Liver (tissue), 9 donors: ENCODE results near the gene SDK2. TPM values are rescaled to one million over a fixed set of nuclear protein-coding genes. Genes with fewer than 3 reads are reported as not detected.

Experiments
- DNase-seq: peaks from one replicate; pipeline ENCODE4 v3.0.0-alpha.2; 2017; ENCODE audit warnings: low spot score
- H3K27ac ChIP-seq, 2 donors: one replicate each; pipeline ENCODE4 v1.7.0; 2013; ENCODE audit warnings: inconsistent platforms in 2 of 2, low read length in 2 of 2, control low read depth in 1 of 2, low read depth in 1 of 2, mild to moderate bottlenecking in 1 of 2
- H3K27me3 ChIP-seq, 4 donors: one replicate each; pipeline versions ENCODE4 v1.6.1 to v1.7.0; 2013; ENCODE audit warnings: low read length in 3 of 4, inconsistent platforms in 1 of 4, mild to moderate bottlenecking in 1 of 4, moderate library complexity in 1 of 4; ENCODE audit not compliant: control insufficient read depth in 4 of 4, insufficient read depth in 4 of 4
- H3K36me3 ChIP-seq, 4 donors: one replicate each; pipeline versions ENCODE4 v1.6.1 to v1.7.0; 2013; ENCODE audit warnings: low read length in 3 of 4, mild to moderate bottlenecking in 3 of 4, low read depth in 1 of 4, moderate library complexity in 1 of 4; ENCODE audit not compliant: control insufficient read depth in 4 of 4, insufficient read depth in 3 of 4
- H3K4me1 ChIP-seq, 4 donors: one replicate each; pipeline versions ENCODE4 v1.6.1 to v1.7.0; 2013; ENCODE audit warnings: low read length in 3 of 4, mild to moderate bottlenecking in 3 of 4, moderate library complexity in 1 of 4; ENCODE audit not compliant: control insufficient read depth in 4 of 4, insufficient read depth in 4 of 4
- H3K4me3 ChIP-seq, 3 donors: one replicate each; pipeline versions ENCODE4 v1.6.1 to v1.7.0; 2013; ENCODE audit warnings: low read length in 3 of 3, control low read depth in 1 of 3, low read depth in 1 of 3, mild to moderate bottlenecking in 1 of 3
- H3K9ac ChIP-seq, 2 donors: one replicate each; pipeline ENCODE4 v1.7.0; 2013; ENCODE audit warnings: low read length in 2 of 2, mild to moderate bottlenecking in 2 of 2, moderate library complexity in 2 of 2, control low read depth in 1 of 2, low read depth in 1 of 2
- H3K9me3 ChIP-seq, 4 donors: one replicate each; pipeline versions ENCODE4 v1.6.1 to v1.7.0; 2013; ENCODE audit warnings: low read length in 3 of 4; ENCODE audit not compliant: control insufficient read depth in 4 of 4
- EGR1 ChIP-seq, 2 donors: IDR thresholded peaks; 2 replicates each; pipeline ENCODE4 v1.6.1; 2016 to 2018; ENCODE audit warnings: antibody characterized with exemption in 2 of 2, low read depth in 2 of 2
- FOXA1 ChIP-seq: IDR thresholded peaks from 2 replicates; pipeline ENCODE4 v1.6.1; 2016; ENCODE audit warnings: antibody characterized with exemption
- GABPA ChIP-seq, 2 donors: IDR thresholded peaks in 1 of 2; conservative IDR thresholded peaks in 1 of 2; 2 replicates each; pipeline ENCODE4 v1.6.1; 2016; ENCODE audit warnings: antibody characterized with exemption in 2 of 2, mild to moderate bottlenecking in 1 of 2, moderate library complexity in 1 of 2
- HNF4A ChIP-seq, 2 donors: conservative IDR thresholded peaks; 2 replicates each; pipeline ENCODE4 v1.6.1; 2016; ENCODE audit warnings: antibody characterized with exemption in 2 of 2, mild to moderate bottlenecking in 2 of 2
- HNF4G ChIP-seq: IDR thresholded peaks from 2 replicates; pipeline ENCODE4 v1.6.1; 2016; ENCODE audit warnings: antibody characterized with exemption
- JUND ChIP-seq, 2 donors: IDR thresholded peaks; 2 replicates each; pipeline ENCODE4 v1.6.1; 2016; ENCODE audit warnings: antibody characterized with exemption in 2 of 2
- NR2F2 ChIP-seq: IDR thresholded peaks from 2 replicates; pipeline ENCODE4 v1.6.1; 2016; ENCODE audit warnings: antibody characterized with exemption
- RAD21 ChIP-seq, 2 donors: IDR thresholded peaks; 2 replicates each; pipeline ENCODE4 v1.6.1; 2016; ENCODE audit warnings: antibody characterized with exemption in 2 of 2, mild to moderate bottlenecking in 2 of 2
- RXRA ChIP-seq, 2 donors: IDR thresholded peaks; 2 replicates each; pipeline ENCODE4 v1.6.1; 2017 to 2018; ENCODE audit warnings: antibody characterized with exemption in 2 of 2, mild to moderate bottlenecking in 1 of 2
- SP1 ChIP-seq: IDR thresholded peaks from 2 replicates; pipeline ENCODE4 v1.6.1; 2018; ENCODE audit warnings: antibody characterized with exemption, mild to moderate bottlenecking
- TAF1 ChIP-seq: conservative IDR thresholded peaks from 2 replicates; pipeline ENCODE4 v1.6.1; 2016; ENCODE audit warnings: antibody characterized with exemption, mild to moderate bottlenecking
- WGBS: extraction: QIAGEN DNeasy Blood & Tissue Kit; methylation state at CpG from one replicate; pipeline ENCODE4 v1.1.7; 2013; 5-methylcytosine and 5-hydroxymethylcytosine counted together
- polyA plus RNA-seq, 2 donors: library from polyadenylated mRNA; stranded (reverse) in 1 of 2; unstranded in 1 of 2; fragments of 200-250 nt in 1 of 2; fragments of >200 nt in 1 of 2; fragmentation: Nextera tagmentation in 1 of 2; extraction: Ambion mirVana in 1 of 2; gene quantifications; one replicate each; pipeline versions ENCODE4 v1.2.1 to v1.2.3, GENCODE V29; 2013 to 2015
- total RNA-seq, 2 donors: library from RNA; depleted of rRNA; stranded (reverse); fragments of >200 nt; gene quantifications; one replicate each; pipeline ENCODE4 v1.2.3, GENCODE V29; 2014
- TF ChIP-seq, protein P1 (sequence below): IDR thresholded peaks from 2 replicates; pipeline ENCODE4 v1.6.1; 2016; ENCODE audit warnings: antibody characterized with exemption
- TF ChIP-seq, protein P2 (sequence below): IDR thresholded peaks from 2 replicates; pipeline ENCODE4 v1.6.1; 2016; ENCODE audit warnings: antibody characterized with exemption
- TF ChIP-seq, protein P3 (sequence below): IDR thresholded peaks from 2 replicates; pipeline ENCODE4 v1.6.1; 2016; ENCODE audit warnings: antibody characterized with exemption, mild to moderate bottlenecking
- donor health status: healthy.
- donor health status: healthy.
- donor health status: healthy.
- donor health status: healthy.
- donor health status: healthy.

The SDK2 gene
- total and polyA plus RNA-seq, 4 donors = 0.05 to 0.42 (median 0.10) TPM

DNA sequence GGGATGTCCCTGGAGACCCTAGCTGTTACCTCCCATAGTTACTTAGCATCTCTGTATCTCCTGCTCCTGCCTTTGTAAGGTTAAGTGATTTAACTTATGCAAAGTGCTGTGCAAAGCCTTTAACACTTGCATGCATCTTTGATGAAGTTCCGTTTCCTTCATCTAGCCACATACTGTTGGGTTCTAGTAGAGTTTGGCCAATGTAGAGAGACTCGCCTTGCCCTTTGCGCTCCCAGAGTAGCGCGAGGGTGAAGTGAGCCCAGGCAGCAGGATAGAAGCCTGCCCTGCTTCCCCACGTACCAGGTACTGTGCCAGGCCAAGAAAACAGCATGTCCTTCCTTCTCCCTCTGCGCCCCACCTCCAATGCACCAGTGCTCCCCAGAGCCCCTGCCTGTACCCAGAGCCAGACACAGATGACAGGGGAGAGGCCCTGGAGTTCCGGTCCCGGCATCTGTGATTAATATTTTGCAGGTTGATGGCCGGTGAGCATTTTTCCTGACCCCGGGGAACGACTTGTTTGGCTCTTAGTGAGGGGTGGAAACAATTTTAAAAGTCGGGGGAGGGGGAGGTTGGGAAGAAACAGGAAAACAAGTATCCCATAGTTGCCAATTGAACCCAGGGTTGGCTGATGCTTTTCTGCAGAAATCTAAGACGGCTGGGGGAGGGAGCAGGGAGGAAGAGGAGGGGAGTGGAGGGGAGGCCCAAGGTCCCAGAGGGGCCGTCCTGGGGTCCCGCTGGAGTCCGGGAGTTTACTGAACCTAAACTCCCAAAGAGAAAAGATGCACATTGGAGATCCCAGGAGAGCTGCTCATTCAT is 319.3 kb downstream of the SDK2 start:
- Histone ChIP-seq H3K9ac (no peak overlapping the region), H3K27ac (no peak overlapping the region), H3K4me3 (no peak overlapping the region), H3K36me3 (no peaks in the 10 kb centered on the region), H3K4me1 (no peaks in the 10 kb centered on the region), H3K27me3 (no peaks in the 10 kb centered on the region), H3K9me3 (no peaks in the 10 kb centered on the region)
- no peak for TF ChIP-seq EGR1 (IDR thresholded peaks at IDR 0.05; ENCODE audit: low read depth in 2 of 2)
- no peak for TF ChIP-seq RAD21 (IDR thresholded peaks at IDR 0.05)
- TF ChIP-seq FOXA1 = no peak
- no peak for TF ChIP-seq NR2F2
- WGBS = 67% methylated on average over 17 of the region's 17 CpGs
- no peak for DNase-seq

DNA sequence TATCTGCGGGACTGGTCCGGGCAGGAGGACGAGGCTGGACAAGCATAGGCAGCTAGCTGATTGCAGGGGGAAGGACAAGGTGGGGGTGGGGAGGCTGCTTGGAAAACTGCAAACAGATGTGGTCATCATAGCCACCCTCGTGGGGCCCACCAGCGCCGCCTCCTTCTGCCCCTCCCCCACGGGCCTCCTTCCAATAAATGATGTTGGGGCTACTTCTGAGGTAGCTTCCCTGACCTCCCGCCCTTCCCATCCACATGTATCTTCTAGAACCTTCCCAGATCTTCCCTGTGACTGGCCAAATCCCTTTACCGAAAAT is 320.1 kb downstream of the SDK2 start:
- WGBS = 55% methylated on average over 9 of the region's 9 CpGs

DNA sequence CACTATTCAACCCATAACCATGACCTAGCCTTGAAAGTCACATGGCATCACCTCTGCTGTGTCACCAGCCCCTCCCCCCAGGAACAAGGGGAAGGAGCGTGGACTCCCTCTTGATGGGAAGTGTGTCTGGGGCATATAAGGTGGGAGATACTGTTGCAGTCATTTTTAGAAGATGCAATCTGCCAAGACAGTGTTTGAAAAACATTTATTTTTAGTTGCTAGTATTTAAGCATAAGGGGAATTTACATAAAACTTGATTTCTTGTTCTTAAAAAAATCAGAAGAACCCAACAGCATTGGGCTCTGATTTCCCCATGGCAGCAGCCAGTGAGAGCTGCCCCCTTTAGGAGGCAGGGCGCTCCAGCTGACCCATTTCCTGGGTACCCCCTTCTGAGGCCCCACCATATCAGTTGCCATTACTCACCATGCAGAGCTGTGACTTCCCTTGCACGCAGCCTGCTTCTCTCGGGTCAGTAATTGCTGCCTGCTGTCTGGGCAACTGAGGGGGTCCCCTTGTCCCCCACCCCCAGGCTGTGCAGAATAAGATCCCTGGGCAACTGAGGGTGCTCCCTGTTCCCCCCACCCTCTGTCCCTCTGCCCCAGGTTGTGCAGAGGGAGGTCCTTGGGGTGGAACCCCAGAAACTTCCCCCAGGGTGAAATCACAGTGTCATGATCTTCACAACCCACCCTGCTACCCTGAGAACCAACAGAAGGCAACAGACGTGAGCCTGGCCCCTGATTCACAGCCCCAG is 320.7 kb downstream of the SDK2 start:
- Histone ChIP-seq H3K9me3 (no peaks in the 10 kb centered on the region), H3K27me3 (no peaks in the 10 kb centered on the region), H3K9ac (no peak overlapping the region), H3K27ac (no peak overlapping the region), H3K4me1 (no peaks in the 10 kb centered on the region), H3K36me3 (no peaks in the 10 kb centered on the region), H3K4me3 (no peak overlapping the region)
- WGBS = 61% methylated on average over 5 of the region's 5 CpGs
- DNase-seq = no peak
- TF ChIP-seq JUND (IDR thresholded peaks at IDR 0.05) = no peak
- no peak for TF ChIP-seq RAD21 (IDR thresholded peaks at IDR 0.05)
- TF ChIP-seq GABPA (IDR thresholded peaks at IDR 0.05 in 1 of 2, conservative IDR thresholded peaks at IDR 0.05 in 1 of 2) = no peak
- TF ChIP-seq, protein P1, sequence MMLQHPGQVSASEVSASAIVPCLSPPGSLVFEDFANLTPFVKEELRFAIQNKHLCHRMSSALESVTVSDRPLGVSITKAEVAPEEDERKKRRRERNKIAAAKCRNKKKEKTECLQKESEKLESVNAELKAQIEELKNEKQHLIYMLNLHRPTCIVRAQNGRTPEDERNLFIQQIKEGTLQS = no peak
- no peak for TF ChIP-seq FOXA1
- no peak for TF ChIP-seq TAF1
- TF ChIP-seq, protein P2, sequence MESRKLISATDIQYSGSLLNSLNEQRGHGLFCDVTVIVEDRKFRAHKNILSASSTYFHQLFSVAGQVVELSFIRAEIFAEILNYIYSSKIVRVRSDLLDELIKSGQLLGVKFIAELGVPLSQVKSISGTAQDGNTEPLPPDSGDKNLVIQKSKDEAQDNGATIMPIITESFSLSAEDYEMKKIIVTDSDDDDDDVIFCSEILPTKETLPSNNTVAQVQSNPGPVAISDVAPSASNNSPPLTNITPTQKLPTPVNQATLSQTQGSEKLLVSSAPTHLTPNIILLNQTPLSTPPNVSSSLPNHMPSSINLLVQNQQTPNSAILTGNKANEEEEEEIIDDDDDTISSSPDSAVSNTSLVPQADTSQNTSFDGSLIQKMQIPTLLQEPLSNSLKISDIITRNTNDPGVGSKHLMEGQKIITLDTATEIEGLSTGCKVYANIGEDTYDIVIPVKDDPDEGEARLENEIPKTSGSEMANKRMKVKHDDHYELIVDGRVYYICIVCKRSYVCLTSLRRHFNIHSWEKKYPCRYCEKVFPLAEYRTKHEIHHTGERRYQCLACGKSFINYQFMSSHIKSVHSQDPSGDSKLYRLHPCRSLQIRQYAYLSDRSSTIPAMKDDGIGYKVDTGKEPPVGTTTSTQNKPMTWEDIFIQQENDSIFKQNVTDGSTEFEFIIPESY = no peak
- no peak for TF ChIP-seq RXRA (IDR thresholded peaks at IDR 0.05)
- TF ChIP-seq SP1 = no peak
- TF ChIP-seq HNF4A (conservative IDR thresholded peaks at IDR 0.05) = no peak
- no peak for TF ChIP-seq NR2F2

More for the DNA sequence above, 320.1 kb downstream of the SDK2 start:
- Histone ChIP-seq H3K4me1 (no peaks in the 10 kb centered on the region), H3K9ac (no peak overlapping the region), H3K4me3 (no peak overlapping the region), H3K9me3 (no peaks in the 10 kb centered on the region), H3K27ac (no peak overlapping the region), H3K27me3 (no peaks in the 10 kb centered on the region), H3K36me3 (no peaks in the 10 kb centered on the region)
- no peak for DNase-seq
- TF ChIP-seq TAF1 (no peak), RXRA (IDR thresholded peaks at IDR 0.05) (no peak), HNF4G (no peak), NR2F2 (no peak), EGR1 (IDR thresholded peaks at IDR 0.05; ENCODE audit: low read depth in 2 of 2) (no peak), SP1 (no peak)
- TF ChIP-seq, protein P3, sequence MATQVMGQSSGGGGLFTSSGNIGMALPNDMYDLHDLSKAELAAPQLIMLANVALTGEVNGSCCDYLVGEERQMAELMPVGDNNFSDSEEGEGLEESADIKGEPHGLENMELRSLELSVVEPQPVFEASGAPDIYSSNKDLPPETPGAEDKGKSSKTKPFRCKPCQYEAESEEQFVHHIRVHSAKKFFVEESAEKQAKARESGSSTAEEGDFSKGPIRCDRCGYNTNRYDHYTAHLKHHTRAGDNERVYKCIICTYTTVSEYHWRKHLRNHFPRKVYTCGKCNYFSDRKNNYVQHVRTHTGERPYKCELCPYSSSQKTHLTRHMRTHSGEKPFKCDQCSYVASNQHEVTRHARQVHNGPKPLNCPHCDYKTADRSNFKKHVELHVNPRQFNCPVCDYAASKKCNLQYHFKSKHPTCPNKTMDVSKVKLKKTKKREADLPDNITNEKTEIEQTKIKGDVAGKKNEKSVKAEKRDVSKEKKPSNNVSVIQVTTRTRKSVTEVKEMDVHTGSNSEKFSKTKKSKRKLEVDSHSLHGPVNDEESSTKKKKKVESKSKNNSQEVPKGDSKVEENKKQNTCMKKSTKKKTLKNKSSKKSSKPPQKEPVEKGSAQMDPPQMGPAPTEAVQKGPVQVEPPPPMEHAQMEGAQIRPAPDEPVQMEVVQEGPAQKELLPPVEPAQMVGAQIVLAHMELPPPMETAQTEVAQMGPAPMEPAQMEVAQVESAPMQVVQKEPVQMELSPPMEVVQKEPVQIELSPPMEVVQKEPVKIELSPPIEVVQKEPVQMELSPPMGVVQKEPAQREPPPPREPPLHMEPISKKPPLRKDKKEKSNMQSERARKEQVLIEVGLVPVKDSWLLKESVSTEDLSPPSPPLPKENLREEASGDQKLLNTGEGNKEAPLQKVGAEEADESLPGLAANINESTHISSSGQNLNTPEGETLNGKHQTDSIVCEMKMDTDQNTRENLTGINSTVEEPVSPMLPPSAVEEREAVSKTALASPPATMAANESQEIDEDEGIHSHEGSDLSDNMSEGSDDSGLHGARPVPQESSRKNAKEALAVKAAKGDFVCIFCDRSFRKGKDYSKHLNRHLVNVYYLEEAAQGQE = no peak
